HG03565 (cell line): ENCODE data around the gene SLC35G3.
"Not testable (repeated sequence)": the region's sequence is repeated elsewhere in the genome, so short reads cannot be mapped to it uniquely, and the experiment has no call there.

Experiments used
- ATAC-seq: cut with Tn5 transposase; IDR thresholded peaks from one replicate; pipeline ENCODE4 v1.9.1; 2021; ENCODE audit warnings: mild to moderate bottlenecking, moderate library complexity; ENCODE audit not compliant: unreplicated experiment

Gene SLC35G3

DNA sequence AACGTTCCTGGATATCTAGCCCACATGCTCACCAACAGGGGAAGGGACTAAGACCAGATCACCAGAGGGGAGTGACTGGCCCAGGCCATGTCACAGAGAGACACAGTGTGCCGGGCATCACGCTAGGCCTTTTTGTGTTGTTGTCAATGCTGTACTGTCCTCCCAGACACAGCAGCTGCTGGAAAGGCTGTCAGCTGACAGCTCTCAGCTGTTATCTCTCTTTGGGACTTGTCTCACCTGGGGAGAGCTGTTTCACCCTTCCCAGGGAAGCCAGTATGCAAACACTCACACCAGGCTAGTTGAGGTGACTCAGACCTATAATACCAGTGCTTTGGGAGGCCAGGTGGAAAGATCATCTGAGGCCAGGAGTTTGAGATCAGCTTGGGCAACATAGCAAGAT lies 27.1 kb downstream of the SLC35G3 start:
- no peak for ATAC-seq

DNA sequence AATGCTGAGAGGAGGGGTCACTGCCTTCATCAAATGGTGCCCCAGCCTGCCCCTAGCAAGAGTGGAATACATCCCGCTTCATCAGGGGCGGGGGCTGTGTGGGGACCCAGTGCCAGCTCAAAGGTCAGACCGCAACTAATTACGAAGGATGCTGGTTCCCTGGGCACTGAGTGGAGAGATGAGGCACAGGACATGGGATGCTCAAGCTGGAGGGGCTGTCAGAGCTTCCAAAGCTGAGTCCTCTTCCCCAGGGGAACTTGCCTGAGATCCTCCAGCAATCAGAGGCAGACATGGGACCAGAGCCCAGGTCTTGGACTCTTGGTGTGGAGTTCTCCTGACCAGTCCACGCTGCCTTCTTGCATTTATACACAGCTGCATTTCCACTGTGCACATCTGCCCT lies 27.7 kb downstream of the SLC35G3 start:
- ATAC-seq, result no peak

DNA sequence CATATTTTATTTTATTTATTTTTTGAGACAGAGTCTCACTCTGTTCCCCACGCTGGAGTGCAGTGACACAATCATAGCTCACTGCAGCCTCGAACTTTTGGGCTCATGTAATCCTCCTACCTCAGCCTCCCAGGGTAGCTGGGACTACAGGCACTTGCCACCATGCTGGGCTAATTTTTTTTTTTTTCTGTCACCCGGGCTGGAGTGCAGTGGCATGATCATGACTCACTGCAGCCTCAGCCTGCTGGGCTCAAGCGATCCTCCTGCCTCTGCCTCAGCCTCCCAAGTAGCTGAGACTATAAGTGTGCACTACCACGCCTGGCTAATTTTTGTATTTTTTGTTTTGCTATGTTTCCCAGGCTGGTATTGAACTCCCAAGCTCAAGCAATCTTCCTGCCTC lies 29.5 kb downstream of the SLC35G3 start:
- no peak for ATAC-seq

DNA sequence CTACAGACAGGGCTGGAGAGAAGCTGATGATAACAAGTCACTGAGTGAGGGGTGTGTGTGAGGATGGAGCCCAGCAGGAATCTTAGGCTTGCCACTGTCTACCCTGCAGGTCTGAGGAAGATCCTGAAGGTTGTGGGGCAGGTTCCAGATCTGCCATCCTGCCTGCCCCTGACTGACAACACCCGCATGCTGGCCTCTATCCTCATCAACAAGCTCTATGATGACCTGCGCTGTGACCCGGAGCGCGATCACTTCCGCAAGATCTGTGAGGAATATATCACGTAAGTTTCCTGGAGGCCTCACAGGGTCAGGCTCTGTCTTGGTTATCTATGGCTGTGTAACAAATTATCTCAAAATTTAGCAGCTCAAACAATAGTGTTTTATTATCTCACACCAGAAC lies 30.3 kb downstream of the SLC35G3 start:
- ATAC-seq, result no peak

DNA sequence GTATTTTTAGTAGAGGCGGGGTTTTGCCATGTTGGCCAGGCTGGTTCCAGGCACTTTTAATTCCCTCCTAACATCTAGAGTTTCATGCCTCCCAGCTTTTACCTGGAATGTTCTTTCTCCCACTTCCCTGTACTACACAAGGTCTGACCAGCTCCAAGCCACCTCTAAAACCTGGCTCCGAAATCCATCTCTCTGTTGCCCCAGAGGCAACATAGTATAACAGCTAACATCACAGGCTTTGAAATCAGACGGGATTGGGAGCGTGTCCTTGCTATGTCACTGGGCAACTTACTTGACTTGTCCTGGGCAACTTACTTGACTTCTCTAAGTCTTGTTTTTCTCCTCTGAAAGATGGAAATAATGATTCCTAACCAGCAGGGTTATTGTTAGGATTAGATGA lies 31.4 kb downstream of the SLC35G3 start:
- ATAC-seq, result no peak

DNA sequence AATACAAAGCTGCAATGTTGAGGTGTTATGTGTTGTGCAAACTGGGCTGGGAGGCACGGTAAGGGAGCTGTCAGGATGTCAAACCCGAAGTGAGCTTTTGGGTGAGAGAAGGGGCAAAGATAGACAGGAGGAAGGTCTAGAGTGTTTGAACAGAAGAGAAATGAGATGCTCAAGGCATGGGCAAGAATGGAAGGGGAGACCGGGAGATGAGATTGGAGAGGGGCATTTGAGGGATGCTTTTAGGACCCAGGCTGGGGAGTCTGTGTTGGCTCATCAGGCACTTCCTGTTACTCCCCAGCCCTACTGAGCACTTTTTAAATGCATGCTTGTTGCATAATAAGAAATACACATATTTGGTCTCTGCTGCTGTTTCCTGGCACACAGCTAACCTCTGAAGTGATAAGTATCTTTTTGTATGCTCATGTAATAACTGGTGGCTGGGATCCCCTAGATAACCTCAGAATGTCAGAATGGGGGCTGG lies 32.9 kb downstream of the SLC35G3 start:
- no peak for ATAC-seq

DNA sequence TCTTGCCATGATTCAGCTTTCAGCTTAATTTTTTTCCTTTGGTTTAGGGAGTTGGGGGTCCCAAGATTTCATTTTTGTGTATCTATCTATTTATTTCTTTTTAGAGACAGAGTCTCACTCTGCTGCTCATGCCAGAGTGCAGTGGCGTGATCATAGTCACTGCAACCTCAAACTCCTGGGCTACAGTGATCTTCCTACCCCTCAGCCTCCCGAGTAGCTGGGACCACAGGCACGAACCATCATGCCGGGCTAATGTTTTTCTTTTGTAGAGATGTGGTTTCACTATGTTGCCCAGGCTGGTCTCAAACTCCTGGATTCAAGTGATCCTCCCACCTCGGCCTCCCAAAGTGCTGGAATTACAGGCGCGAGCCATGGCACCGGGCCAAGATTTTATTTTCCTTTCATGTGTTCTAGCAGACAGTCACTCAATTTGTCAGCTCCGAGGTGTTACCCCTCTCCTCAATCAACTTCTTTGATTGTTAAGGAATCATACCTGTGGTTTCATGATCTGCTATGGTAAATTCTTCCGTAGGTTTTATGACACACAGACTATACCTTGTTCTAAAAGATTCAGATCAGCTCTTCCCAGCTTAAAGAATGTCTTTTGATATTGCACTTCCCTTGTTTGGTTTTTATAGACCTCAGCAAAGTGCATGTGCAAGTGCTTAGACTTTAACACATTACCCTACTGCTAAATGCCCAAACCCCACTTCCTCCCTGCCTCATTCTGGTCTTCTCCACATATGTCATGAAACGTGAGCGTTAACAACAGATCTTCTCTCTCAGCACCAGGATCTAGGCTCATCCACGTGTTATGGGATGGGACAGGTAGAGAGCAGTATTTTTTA lies 33.6 kb downstream of the SLC35G3 start:
- no peak for ATAC-seq

DNA sequence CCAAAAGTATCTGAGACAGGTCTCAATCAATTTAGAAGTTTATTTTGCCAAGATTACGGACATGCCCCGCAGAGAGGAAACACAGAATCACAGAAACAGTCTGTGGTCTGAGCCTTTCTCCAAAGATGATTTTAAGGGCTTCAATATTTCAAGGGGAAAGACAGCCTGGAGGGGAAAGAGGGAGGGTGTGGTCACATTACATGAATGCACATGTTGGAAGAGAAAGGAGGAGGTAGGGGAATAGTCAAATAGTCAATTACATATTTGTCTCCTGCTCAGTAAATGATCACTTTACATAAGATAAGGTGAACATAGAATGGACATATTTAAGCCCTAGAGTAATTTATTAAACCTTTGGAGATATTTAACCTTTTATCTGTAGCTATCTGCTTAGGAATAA lies 34.3 kb downstream of the SLC35G3 start:
- ATAC-seq, result no peak

DNA sequence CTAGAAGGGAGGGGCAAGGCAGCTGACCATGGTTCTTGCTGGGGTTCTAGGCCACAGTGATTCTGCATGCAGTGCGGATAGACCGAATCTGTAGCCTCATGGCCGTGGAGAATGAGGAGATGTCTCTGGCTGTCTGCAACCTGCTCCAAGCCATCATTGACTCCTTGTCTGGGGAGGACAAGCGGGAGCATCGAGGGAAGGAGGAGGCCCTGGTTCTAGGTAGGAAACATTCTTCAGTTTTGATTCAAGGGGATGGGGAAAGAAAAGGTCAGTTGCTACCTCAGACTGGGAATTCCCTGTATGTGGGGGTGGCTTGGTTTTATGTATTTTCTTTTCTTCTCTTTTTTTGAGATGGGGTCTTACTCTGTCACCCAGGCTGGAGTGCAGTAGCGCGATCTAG lies 38.9 kb downstream of the SLC35G3 start:
- ATAC-seq, result no peak

DNA sequence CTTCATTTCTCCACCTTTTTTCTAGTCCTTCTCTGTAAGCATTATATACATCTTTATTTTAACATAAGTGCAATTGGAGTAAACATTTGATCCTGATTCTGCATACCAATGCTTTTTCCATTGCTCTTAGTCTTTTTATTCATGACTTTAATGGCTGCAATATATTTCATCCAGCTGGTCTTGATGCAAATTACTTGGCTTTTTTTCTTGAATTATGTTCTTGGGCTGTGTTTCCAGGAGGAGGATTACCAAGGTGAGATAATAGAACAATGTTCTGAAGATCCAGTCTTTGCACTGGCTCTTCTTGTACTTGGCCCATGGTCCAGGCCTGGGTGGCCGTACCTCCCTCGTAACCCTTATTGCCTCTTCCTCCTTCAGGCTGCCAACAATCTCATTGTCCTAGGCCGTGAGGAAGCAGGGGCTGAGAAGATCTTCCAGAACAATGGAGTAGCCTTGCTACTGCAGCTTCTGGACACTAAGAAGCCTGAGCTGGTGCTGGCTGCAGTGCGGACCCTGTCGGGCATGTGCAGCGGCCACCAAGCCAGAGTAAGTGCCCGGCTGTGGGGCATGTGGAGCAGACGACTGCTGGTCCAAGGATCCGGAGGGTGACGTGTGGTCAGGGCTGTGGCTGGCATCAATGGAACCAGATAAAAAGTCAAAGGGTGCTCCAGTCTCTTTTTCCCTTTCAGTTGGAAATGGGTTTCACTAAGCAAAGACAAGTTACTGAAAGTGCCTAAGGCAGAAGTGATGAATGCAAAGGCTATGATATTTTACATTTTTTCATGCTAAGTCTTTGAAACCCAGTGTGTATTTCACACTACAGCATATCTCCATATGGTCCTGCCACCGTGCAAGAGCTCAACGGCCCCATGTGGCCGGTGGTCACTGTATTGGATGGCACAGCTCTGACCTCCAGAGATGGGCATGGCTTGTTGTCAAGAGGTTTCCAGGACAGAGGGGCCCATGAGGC lies 39.7 kb downstream of the SLC35G3 start:
- no peak for ATAC-seq

DNA sequence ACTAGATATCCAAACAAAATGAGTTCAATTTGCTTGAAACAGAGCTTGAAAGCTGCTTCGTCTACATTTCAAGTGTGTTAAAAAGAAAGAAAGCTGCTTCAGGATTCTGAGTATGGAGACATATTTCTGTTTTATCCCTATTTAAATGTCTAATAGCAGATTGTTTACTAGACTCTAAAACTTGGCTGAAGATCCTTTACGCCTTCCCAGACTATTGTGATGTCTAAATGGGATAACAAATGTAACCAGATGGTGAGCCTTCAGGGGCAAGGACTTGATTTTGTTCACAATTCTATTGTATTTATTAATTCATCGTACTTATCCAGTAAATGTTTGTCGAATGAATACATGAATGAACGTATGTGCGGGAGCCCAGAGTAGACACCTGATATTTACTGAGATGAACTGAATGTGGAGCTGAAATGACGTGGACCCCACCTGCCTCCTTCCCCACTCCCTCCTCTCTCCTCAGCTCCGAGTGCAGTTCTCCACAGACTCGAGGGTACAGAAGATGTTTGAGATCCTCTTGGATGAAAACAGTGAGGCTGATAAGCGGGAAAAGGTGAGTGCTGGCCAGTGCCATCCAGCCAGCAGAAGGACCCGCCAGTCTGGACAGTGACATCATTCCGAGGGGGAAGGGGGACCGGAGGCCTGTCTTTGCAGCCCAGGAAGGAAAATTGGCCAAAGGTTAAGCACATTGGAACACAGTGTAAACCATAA lies 41.6 kb downstream of the SLC35G3 start:
- no peak for ATAC-seq

DNA sequence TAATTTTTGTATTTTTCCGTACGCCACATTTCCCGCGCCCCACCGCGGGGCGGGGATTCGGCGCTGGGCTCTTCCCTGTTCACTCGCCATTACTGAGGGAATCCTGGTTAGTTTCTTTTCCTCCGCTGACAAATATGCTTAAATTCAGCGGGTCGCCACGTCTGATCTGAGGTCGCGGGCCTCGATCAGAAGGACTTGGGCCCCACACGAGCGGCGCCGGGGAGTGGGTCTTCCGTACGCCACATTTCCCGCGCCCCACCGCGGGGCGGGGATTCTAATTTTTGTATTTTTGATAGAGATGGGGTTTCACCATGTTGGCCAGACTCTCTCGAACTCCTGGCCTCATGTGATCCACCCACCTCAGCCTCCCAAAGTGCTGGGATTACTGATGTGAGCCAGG lies 43.1 kb downstream of the SLC35G3 start:
- ATAC-seq, result not testable (repeated sequence)

DNA sequence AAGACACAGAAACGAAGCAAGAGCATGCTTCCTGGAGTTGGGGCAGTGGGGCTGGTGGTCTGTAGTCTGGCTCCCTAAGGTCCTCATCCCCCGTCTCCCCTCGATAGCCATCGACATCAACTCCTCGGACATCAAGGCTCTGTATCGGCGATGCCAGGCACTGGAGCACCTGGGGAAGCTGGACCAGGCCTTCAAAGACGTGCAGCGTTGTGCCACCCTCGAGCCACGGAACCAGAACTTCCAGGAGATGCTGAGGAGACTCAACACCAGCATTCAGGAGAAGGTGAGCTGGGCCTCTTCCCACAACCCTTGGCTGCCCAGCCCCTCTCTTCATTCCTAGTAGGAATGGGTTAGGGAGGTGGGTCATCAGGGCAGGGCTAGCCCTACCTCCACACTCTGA lies 44.3 kb downstream of the SLC35G3 start:
- ATAC-seq, result no peak

DNA sequence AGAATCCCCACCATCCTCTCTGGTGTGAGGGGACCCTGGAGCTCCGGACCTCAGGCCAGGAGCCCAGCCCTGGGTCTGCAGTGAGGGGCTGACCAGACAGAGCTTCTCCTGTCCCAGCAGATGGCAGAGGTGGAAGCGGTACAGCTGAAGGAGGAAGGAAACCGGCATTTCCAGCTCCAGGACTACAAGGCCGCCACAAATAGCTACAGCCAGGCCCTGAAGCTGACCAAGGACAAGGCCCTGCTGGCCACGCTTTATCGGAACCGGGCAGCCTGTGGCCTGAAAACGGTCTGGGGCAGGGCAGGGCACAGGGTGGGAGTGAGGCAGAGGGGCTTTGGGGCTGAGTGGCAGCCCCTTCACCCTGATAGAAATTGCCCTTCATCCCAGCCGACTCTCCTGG lies 46.0 kb downstream of the SLC35G3 start:
- no peak for ATAC-seq

DNA sequence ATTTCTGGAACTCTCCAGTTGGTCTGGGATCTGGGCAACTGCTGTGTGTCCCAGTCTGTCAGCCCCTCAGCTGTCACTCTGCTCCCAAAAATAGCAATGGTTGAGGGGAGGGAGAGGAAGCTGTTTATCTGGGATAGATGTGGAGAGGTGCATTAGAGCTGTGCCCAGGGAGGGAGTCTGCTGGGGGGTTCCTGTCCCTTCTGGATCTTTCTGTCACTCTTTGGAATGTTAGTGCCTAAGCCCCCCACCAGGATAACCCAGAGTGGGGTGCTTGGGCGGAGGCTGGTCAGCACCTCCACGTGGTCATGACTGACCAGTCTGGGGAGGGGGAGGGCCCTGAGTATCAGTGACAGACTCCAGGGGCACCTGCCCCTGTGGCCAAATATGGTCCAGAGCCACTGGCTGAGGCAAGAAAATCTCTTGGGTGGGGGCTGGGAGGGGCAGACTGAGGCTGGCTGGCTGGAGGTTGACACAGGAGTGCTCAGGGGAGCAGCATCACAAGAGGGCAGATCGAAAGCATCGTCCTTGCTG lies 46.8 kb downstream of the SLC35G3 start, which contains the start of gene UNC45B:
Gene UNC45B (plus strand): TSS at position 443 of the 531 bp plus-strand sequence. CDS start 447 bp downstream, outside the sequence.
- no peak for ATAC-seq

DNA sequence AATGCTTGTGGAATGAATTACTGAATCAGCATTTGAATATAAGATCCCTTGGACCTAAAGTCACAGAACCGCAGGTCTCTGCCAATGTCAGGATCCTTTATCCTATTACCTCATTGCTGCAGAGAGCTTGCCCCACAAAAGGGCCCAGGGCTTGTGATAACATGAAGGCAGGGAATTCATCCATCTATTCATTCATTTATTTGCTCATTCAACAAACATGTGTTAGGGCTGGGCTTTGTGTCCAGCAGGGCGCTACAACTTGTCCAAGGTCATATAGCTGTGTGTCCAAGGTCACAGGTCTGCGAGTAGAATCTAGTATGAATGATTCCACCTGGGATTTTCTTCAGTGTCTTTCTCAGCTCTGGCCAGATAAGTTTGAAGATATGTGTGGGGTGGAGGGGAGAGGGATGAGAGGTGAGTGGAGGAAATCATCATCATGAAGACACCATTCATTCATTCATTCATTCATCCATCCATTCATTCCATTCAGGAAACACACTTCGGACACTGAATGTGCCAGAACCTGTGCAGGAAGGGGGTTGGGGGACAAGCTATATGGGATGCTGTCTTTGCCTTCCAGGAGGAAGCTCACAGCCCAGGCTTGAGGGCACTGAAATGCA lies 47.9 kb downstream of the SLC35G3 start:
- no peak for ATAC-seq

DNA sequence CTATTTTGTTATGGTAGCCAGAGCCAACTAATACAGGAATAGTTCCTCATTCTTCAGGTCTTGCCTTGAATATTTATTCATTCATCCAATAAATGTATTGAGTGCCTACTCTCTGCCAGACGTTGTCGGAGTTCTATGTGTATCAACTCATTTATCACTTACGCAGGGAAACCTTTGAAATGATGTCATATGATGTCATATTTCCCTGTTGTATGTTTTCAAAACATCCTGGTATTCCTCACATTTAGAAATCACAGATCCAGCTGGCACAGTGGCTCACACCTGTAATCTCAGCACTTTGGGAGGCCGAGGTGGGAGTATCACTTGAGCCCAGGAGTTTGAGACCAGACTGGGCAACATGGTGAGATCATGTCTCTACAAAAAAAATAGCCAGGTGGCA lies 49.4 kb downstream of the SLC35G3 start:
- ATAC-seq, result no peak
